Inferior parietal cortex (tissue), 1 donor: ENCODE measurements around the gene ZNF687.
A peak's percentile ranks its signal among the peaks of the same experiment; 100 is the strongest.
"Not testable (repeated sequence)": the region's sequence is repeated elsewhere in the genome, so short reads cannot be mapped to it uniquely, and the experiment has no call there.

Experiments used
- DNase-seq: peaks from one replicate; pipeline ENCODE4 v3.0.0-alpha.2; 2016; ENCODE audit errors: extremely low spot score

Gene ZNF687

GRCh38 chr1:151281969-151282882 lies at the start of gene ZNF687:
ZNF687 (plus strand) TSS chr1:151282299; CDS start chr1:151286292, 3,993 bp downstream.
- peak; percentile 100 for DNase-seq

GRCh38 chr1:151235235-151235634 lies 46.9 kb upstream of the ZNF687 start:
- no peak for DNase-seq

GRCh38 chr1:151237678-151238466 lies 44.2 kb upstream of the ZNF687 start:
- DNase-seq = no peak

GRCh38 chr1:151238467-151238739 lies 43.7 kb upstream of the ZNF687 start:
- DNase-seq = peak; percentile 58

GRCh38 chr1:151242442-151242841 lies 39.7 kb upstream of the ZNF687 start:
- no peak for DNase-seq

GRCh38 chr1:151243683-151244216 lies 38.3 kb upstream of the ZNF687 start:
- no peak for DNase-seq

GRCh38 chr1:151246786-151247185 lies 35.3 kb upstream of the ZNF687 start:
- no peak for DNase-seq

GRCh38 chr1:151251656-151252470 lies 30.2 kb upstream of the ZNF687 start:
- DNase-seq = peak; percentile 75

- DNase-seq = peak; percentile 99
Measured at GRCh38 chr1:151254217-151255213, 27.6 kb upstream of the ZNF687 start, which contains the start of gene PSMD4. PSMD4 (plus strand) TSS chr1:151254734; CDS start chr1:151254783, 49 bp downstream.

GRCh38 chr1:151255381-151255780 lies 26.7 kb upstream of the ZNF687 start:
- no peak for DNase-seq

GRCh38 chr1:151259351-151259750 lies 22.7 kb upstream of the ZNF687 start:
- DNase-seq = no peak

GRCh38 chr1:151265446-151266236 lies 16.5 kb upstream of the ZNF687 start:
- DNase-seq = no peak

- no peak for DNase-seq
Measured at GRCh38 chr1:151266315-151266714, 15.8 kb upstream of the ZNF687 start.

- no peak for DNase-seq
Measured at GRCh38 chr1:151266821-151267220, 15.3 kb upstream of the ZNF687 start.

- no peak for DNase-seq
Measured at GRCh38 chr1:151267760-151268159, 14.3 kb upstream of the ZNF687 start.

GRCh38 chr1:151273924-151274466 lies 8.1 kb upstream of the ZNF687 start:
- DNase-seq = no peak

GRCh38 chr1:151275341-151275740 lies 6.8 kb upstream of the ZNF687 start:
- not testable (repeated sequence) for DNase-seq

GRCh38 chr1:151277249-151277648 lies 4.8 kb upstream of the ZNF687 start:
- DNase-seq = no peak
